ENCODE results near the gene DDX47. TPM values are rescaled to one million over a fixed set of nuclear protein-coding genes. Genes with fewer than 3 reads are reported as not detected.
"Not testable (repeated sequence)": the region's sequence is repeated elsewhere in the genome, so short reads cannot be mapped to it uniquely, and the experiment has no call there.

Gene DDX47
- total and polyA plus RNA-seq, 7 donors, result 22.8 to 56.9 (median 42.9) TPM

DNA sequence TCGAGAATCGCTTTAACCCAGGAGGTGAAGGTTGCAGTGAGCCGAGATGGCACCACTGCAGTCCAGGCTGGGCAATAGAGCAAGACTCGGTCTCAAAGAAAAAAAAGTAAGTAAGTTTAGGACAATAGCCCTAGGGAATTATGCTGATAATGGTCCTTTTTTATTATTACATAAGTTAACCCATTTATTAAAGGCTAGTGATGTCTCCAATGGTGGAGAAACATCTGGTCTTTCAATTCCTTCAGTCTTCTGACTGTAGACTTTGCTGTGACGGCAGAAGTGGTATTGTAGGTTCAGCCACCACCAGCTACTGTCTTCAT is 27.4 kb downstream of the DDX47 start:
- intact Hi-C loops (cut with DNase I), result no loop called here
- 80 to 92% methylated on average over 5 of the region's 5 CpGs for WGBS, 2 donors
- no peak for TF ChIP-seq POLR2A (IDR thresholded peaks at IDR 0.05)

GRCh38 chr12:12841428-12841827 is 28.3 kb downstream of the DDX47 start:
- H3K4me1 ChIP-seq; H3K27ac ChIP-seq; H3K9me3 ChIP-seq; H3K27me3 ChIP-seq; H3K4me3 ChIP-seq; H3K36me3 ChIP-seq; intact Hi-C loops (cut with DNase I); DNase-seq: not testable (repeated sequence)
- WGBS, 2 donors, result 69 to 81% methylated on average over 13 of the region's 13 CpGs

More for the DNA sequence above, 27.4 kb downstream of the DDX47 start:
- Histone ChIP-seq H3K27ac (no peak overlapping the region), H3K27me3 (no peaks in the 10 kb centered on the region), H3K4me1 (peaks cover 0 to 4% (median 0%) of the 10 kb centered on the region in 4 donors), H3K4me3 (no peak overlapping the region), H3K9me3 (no peaks in the 10 kb centered on the region), H3K36me3 (no peaks in the 10 kb centered on the region)
- DNase-seq, result no peak

DNA sequence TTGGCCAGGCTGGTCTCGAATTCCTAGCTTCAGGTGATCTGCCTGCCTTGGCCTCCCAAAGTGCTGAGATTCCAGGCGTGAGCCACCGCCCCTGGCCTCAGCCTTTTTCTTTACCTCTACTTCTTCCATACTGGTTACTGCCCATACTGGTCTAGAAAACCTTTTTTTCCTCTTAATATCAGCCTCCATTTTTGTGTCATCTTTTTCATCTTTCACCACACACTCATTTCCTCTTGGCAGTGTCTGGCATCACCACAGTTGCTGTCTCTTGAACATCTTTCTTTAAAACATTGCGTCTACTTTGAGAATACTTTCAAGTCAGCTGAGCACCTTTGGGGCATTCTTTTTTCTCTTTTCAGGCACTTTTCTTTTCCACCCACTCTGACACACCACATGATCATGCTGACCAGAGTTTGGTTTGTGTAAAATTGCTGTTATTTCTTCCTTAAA is 32.7 kb downstream of the DDX47 start:
- H3K36me3 ChIP-seq, result no peaks in the 10 kb centered on the region
- intact Hi-C loops (cut with DNase I), result no loop called here
- no peaks in the 10 kb centered on the region for H3K27me3 ChIP-seq
- 70 to 90% methylated on average over 4 of the region's 4 CpGs for WGBS, 2 donors
- no peak overlapping the region for H3K4me3 ChIP-seq
- DNase-seq, result no peak
- no peak for TF ChIP-seq EP300 (IDR thresholded peaks at IDR 0.05)
- H3K9me3 ChIP-seq, result no peaks in the 10 kb centered on the region
- H3K4me1 ChIP-seq, result no peaks in the 10 kb centered on the region
- no peak overlapping the region for H3K27ac ChIP-seq

- H3K27me3 ChIP-seq; H3K27ac ChIP-seq; H3K9me3 ChIP-seq; H3K4me3 ChIP-seq; H3K36me3 ChIP-seq; H3K4me1 ChIP-seq; DNase-seq; intact Hi-C loops (cut with DNase I): not testable (repeated sequence)
- WGBS, 2 donors, result 63 to 84% methylated on average over 3 of the region's 3 CpGs
Observed at GRCh38 chr12:12846780-12847179, 33.6 kb downstream of the DDX47 start.

DNA sequence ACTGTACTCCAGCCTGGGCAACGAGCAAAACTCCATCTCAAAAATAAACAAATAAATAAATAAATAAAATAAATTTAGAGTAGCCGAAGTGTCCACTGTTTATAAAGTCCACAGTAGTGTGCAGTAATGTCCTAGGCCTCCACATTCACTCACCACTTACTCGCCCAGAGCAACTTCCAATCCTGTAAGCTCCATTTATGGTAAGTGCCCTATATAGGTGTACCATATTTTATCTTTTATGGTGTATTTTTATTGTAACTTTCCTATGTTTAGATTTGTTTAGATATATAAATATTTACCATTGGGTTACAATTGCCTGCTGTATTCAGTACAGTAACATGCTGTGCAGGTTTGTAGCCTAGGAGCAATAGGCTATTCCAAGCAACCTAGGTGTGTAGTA is 40.3 kb downstream of the DDX47 start:
- H3K27ac ChIP-seq, result no peak overlapping the region
- DNase-seq, result no peak
- WGBS, 2 donors, result 22 to 50% methylated on average over 3 of the region's 3 CpGs
- no peaks in the 10 kb centered on the region for H3K27me3 ChIP-seq
- no peak overlapping the region for H3K4me3 ChIP-seq
- H3K36me3 ChIP-seq, result no peaks in the 10 kb centered on the region
- TF ChIP-seq CTCF (IDR thresholded peaks at IDR 0.05), result no peak
- TF ChIP-seq POLR2AphosphoS5 (IDR thresholded peaks at IDR 0.05), result no peak
- TF ChIP-seq POLR2A (IDR thresholded peaks at IDR 0.05), result no peak
- TF ChIP-seq EP300 (IDR thresholded peaks at IDR 0.05), result no peak
- peaks cover 0 to 3% (median 0%) of the 10 kb centered on the region in 4 donors for H3K9me3 ChIP-seq
- intact Hi-C loops (cut with DNase I), result no loop called here
- no peaks in the 10 kb centered on the region for H3K4me1 ChIP-seq

DNA sequence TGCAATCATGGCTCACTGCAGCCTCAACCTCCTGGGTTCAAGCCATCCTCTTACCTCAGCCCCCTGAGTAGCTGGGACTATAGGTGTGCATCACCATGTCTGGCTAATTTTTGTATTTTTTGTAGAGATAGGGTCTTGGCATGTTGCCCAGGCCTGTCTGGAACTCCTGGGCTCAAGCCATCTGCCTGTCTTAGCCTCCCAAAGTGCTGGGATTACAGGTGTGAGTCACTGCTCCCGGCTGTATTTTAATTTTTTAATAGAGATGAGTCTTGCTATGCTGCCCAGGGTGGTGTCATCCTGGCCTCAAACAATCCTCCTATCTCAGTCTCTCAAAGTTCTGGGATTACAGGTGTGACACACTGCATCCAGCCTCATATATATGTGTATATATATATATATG is 46.5 kb downstream of the DDX47 start:
- H3K4me1 ChIP-seq, result no peaks in the 10 kb centered on the region
- intact Hi-C loops (cut with DNase I), result no loop called here
- TF ChIP-seq POLR2AphosphoS5 (IDR thresholded peaks at IDR 0.05) (no peak), CTCF (IDR thresholded peaks at IDR 0.05) (no peak), EP300 (IDR thresholded peaks at IDR 0.05) (no peak), POLR2A (IDR thresholded peaks at IDR 0.05) (no peak)
- H3K27me3 ChIP-seq, result no peaks in the 10 kb centered on the region
- no peak overlapping the region for H3K27ac ChIP-seq
- H3K4me3 ChIP-seq, result no peak overlapping the region
- DNase-seq, result no peak
- no peaks in the 10 kb centered on the region for H3K9me3 ChIP-seq
- H3K36me3 ChIP-seq, result no peaks in the 10 kb centered on the region
- 35 to 65% methylated on average over 1 of the region's 1 CpG for WGBS, 2 donors

DNA sequence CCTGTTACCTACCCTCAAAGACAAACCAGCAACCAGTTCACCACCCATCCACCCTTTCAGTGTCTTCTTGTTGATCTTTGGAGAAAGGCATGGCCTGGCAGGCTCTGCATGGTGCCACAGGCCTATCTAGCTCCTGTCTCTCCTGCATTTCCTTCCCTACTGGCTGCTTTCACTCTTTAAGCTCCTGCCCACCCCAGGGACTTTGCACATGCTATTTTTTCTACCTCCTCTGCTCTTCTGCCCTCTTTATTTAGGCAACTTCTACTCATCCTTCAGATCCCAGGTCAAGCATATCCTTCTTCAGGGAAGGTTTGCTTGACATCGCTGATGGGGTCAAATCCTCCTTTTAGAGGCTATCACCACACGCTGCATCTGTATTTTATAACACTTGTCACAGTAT is 51.1 kb downstream of the DDX47 start:
- Histone ChIP-seq H3K27ac (no peak overlapping the region), H3K36me3 (no peaks in the 10 kb centered on the region), H3K4me1 (no peaks in the 10 kb centered on the region), H3K4me3 (no peak overlapping the region), H3K27me3 (no peaks in the 10 kb centered on the region), H3K9me3 (no peaks in the 10 kb centered on the region)
- intact Hi-C loops (cut with DNase I), result no loop called here
- WGBS, 2 donors, result 95 to 98% methylated on average over 2 of the region's 2 CpGs
- DNase-seq, result no peak
- TF ChIP-seq POLR2A (IDR thresholded peaks at IDR 0.05), result no peak
- no peak for TF ChIP-seq EP300 (IDR thresholded peaks at IDR 0.05)
- no peak for TF ChIP-seq CTCF (IDR thresholded peaks at IDR 0.05)
- TF ChIP-seq POLR2AphosphoS5 (IDR thresholded peaks at IDR 0.05), result no peak
